HepG2 (cell line): Measurements from ENCODE around the gene TBCB. TPM values are rescaled to one million over a fixed set of nuclear protein-coding genes. Genes with fewer than 3 reads are reported as not detected.

ENCODE experiments used
- BCL6 ChIP-seq: IDR thresholded peaks from 2 replicates; pipeline ENCODE4 v1.6.1; 2016; ENCODE audit warnings: missing genetic modification reagents, missing compliant biosample characterization
- DR1 ChIP-seq: sonication (generic); formaldehyde crosslinking; IDR thresholded peaks from 2 replicates; pipeline ENCODE4 v1.8.0; 2021; ENCODE audit warnings: mild to moderate bottlenecking, missing genetic modification reagents, inconsistent platforms
- HNRNPUL1 ChIP-seq: fragments of 200-400 bp; formaldehyde crosslinking; IDR thresholded peaks from 2 replicates; pipeline ENCODE4 v1.6.1; 2017; ENCODE audit warnings: low read depth, mild to moderate bottlenecking, low read length, moderate library complexity
- HOXA5 ChIP-seq: sonication (generic); formaldehyde crosslinking; IDR thresholded peaks from 2 replicates; pipeline ENCODE4 v1.4.0; 2020; ENCODE audit warnings: missing genetic modification reagents
- KLF11 ChIP-seq: IDR thresholded peaks from 2 replicates; pipeline ENCODE4 v1.6.1; 2016; ENCODE audit warnings: missing compliant biosample characterization
- PAF1 ChIP-seq: IDR thresholded peaks from 2 replicates; pipeline ENCODE4 v1.6.1; 2016; ENCODE audit warnings: missing genetic modification reagents, missing compliant biosample characterization
- PHF5A ChIP-seq: IDR thresholded peaks from one replicate; pipeline ENCODE4 v1.6.1; 2018; ENCODE audit warnings: low read depth, missing genetic modification reagents; ENCODE audit not compliant: unreplicated experiment
- RARA ChIP-seq: IDR thresholded peaks from 2 replicates; pipeline ENCODE4 v1.6.1; 2016; ENCODE audit warnings: missing genetic modification reagents, missing compliant biosample characterization
- RFXANK ChIP-seq: IDR thresholded peaks from 2 replicates; pipeline ENCODE4 v1.6.1; 2016
- RXRB ChIP-seq: IDR thresholded peaks from 2 replicates; pipeline ENCODE4 v1.6.1; 2016; ENCODE audit warnings: borderline replicate concordance, missing genetic modification reagents, missing compliant biosample characterization
- SALL1 ChIP-seq: sonication (generic); formaldehyde crosslinking; IDR thresholded peaks from 2 replicates; pipeline ENCODE4 v1.8.0; 2022; ENCODE audit warnings: mild to moderate bottlenecking, missing genetic modification reagents
- SP140L ChIP-seq: sonication (generic); formaldehyde crosslinking; IDR thresholded peaks from 2 replicates; pipeline ENCODE4 v1.4.0; 2020; ENCODE audit warnings: missing genetic modification reagents, borderline replicate concordance
- YEATS4 ChIP-seq: sonication (generic); formaldehyde crosslinking; IDR thresholded peaks from 2 replicates; pipeline ENCODE4 v1.4.0; 2020; ENCODE audit warnings: missing genetic modification reagents, borderline replicate concordance
- ZNF296 ChIP-seq: sonication (generic); formaldehyde crosslinking; conservative IDR thresholded peaks from 2 replicates; pipeline ENCODE4 v1.5.0; 2020; ENCODE audit warnings: mild to moderate bottlenecking, missing genetic modification reagents
- ZNF326 ChIP-seq: sonication (generic); formaldehyde crosslinking; IDR thresholded peaks from 2 replicates; pipeline ENCODE4 v1.4.0; 2020; ENCODE audit warnings: missing genetic modification reagents, borderline replicate concordance
- ZNF343 ChIP-seq: sonication (generic); formaldehyde crosslinking; IDR thresholded peaks from 2 replicates; pipeline ENCODE4 v1.4.0; 2020; ENCODE audit warnings: mild to moderate bottlenecking, missing genetic modification reagents
- ZNF350 ChIP-seq: sonication (generic); formaldehyde crosslinking; IDR thresholded peaks from 2 replicates; pipeline ENCODE4 v1.4.0; 2020; ENCODE audit warnings: mild to moderate bottlenecking, low read depth, missing genetic modification reagents, borderline replicate concordance
- ZNF44 ChIP-seq: sonication (generic); formaldehyde crosslinking; IDR thresholded peaks from 2 replicates; pipeline ENCODE4 v1.5.1; 2020; ENCODE audit warnings: mild to moderate bottlenecking, missing genetic modification reagents
- ZNF501 ChIP-seq: sonication (generic); formaldehyde crosslinking; IDR thresholded peaks from 2 replicates; pipeline ENCODE4 v1.5.1; 2020; ENCODE audit warnings: mild to moderate bottlenecking, moderate library complexity, missing genetic modification reagents
- ZNF558 ChIP-seq: sonication (generic); formaldehyde crosslinking; IDR thresholded peaks from 2 replicates; pipeline ENCODE4 v1.9.0; 2022; ENCODE audit warnings: mild to moderate bottlenecking, missing genetic modification reagents, borderline replicate concordance
- ZNF773 ChIP-seq: sonication (generic); formaldehyde crosslinking; IDR thresholded peaks from 2 replicates; pipeline ENCODE4 v1.4.0; 2020; ENCODE audit warnings: missing genetic modification reagents, borderline replicate concordance
- polyA plus RNA-seq, 8 experiments: library from polyadenylated mRNA; depleted of rRNA in 3 of 8; stranded (reverse) in 7 of 8; unstranded in 1 of 8; fragments of >200 nt; fragmentation: Illumina TruSeq in 4 of 8; extraction: Trizol in 4 of 8; gene quantifications; 2 replicates each; pipeline versions ENCODE4 v1.2.1 to v1.2.3, GENCODE V29; 2011 to 2016; ENCODE audit warnings: low read depth in 4 of 8, missing spikeins in 1 of 8, mixed read lengths in 1 of 8; ENCODE audit not compliant: insufficient read depth in 1 of 8
- total RNA-seq, 5 experiments: library from RNA; depleted of rRNA; stranded (reverse); fragments of >200 nt; fragmentation: Illumina TruSeq; extraction: Trizol; gene quantifications; 2 replicates each; pipeline ENCODE4 v1.2.3, GENCODE V29; 2016; ENCODE audit warnings: low read depth in 1 of 5
- TF ChIP-seq, protein P1 (sequence below): sonication (generic); formaldehyde crosslinking; IDR thresholded peaks from 2 replicates; pipeline ENCODE4 v1.5.0; 2020; ENCODE audit warnings: missing genetic modification reagents
- TF ChIP-seq, protein P2 (sequence below): sonication (generic); formaldehyde crosslinking; IDR thresholded peaks from 2 replicates; pipeline ENCODE4 v1.5.0; 2020; ENCODE audit warnings: missing genetic modification reagents
- TF ChIP-seq, protein P3 (sequence below): sonication (generic); formaldehyde crosslinking; IDR thresholded peaks from 2 replicates; pipeline ENCODE4 v1.4.0; 2020; ENCODE audit warnings: missing genetic modification reagents

TBCB gene
- total and polyA plus RNA-seq, 2 of the 13 experiments (the other 11 are each of a cell fraction or from before 2014, with no cell fraction given): 271 to 276 TPM

DNA sequence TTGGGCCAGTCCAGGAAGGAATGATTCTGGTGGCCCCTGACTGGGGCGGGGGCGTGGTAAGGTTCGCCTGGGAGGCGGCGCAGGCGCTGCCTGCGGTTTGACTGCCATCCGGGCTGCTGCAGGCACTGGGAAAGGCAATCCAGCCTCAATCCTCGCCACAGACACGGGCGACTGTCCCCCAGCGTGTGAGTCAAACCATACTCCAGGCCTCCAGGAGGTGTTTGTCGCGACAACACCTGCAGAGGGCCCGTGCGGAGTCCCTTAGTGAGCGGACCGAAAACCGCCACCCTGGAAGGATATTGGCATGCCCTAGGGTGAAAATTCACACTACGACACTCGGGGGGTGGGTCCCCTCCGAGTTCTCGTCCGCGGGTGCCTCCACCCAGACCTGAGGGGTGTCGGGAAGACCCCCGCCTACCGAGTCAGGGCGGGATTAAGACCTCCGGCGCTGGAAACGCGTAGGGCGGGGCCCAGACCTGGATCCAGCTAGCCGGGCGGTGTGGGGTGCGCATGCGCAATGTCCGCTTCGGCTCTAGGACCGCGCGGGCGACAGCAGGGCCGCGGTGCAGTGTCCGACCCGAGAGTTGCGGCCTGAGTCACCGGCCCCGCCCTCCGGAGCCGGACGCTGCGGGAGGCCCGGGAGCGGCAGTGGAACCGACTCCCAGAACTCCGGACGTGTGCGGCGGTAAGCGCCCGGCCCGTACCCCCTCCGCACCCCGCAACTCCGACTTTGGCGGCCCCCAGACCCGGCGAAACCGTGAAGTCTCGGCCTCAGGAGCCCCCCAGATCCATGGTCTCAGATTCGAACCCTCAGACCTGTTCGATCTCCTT, 24.4 kb downstream of the TBCB start, which contains the start of gene CAPNS1 (continued):
- TF ChIP-seq HNRNPUL1: 0 out of 2 replicates have a peak, but pooled peaks have one; percentile 48
- TF ChIP-seq HOXA5 (CRISPR knock-in tag): 0 out of 2 replicates have a peak, but pooled peaks have one; percentile 47
- TF ChIP-seq ZNF296 (CRISPR knock-in tag): no peak
- TF ChIP-seq SP140L (CRISPR knock-in tag): no peak
- TF ChIP-seq ZNF773 (CRISPR knock-in tag): peak; percentile 55; the same call in 1 of the 2 replicates
- peak; percentile 79; the same call in 1 of the 2 replicates for TF ChIP-seq ZNF44 (CRISPR knock-in tag)
- TF ChIP-seq, protein P1, sequence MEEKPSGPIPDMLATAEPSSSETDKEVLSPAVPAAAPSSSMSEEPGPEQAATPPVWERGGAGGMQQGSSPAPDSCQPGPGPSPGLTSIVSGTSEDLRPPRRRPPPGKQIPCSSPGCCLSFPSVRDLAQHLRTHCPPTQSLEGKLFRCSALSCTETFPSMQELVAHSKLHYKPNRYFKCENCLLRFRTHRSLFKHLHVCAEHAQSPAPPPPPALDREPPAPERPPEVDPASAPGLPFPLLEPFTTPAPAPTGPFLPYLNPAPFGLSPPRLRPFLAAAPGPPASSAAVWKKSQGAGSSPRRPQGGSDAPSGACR: peak; percentile 90
- TF ChIP-seq RXRB (CRISPR knock-in tag): peak; percentile 49
- TF ChIP-seq, protein P2, sequence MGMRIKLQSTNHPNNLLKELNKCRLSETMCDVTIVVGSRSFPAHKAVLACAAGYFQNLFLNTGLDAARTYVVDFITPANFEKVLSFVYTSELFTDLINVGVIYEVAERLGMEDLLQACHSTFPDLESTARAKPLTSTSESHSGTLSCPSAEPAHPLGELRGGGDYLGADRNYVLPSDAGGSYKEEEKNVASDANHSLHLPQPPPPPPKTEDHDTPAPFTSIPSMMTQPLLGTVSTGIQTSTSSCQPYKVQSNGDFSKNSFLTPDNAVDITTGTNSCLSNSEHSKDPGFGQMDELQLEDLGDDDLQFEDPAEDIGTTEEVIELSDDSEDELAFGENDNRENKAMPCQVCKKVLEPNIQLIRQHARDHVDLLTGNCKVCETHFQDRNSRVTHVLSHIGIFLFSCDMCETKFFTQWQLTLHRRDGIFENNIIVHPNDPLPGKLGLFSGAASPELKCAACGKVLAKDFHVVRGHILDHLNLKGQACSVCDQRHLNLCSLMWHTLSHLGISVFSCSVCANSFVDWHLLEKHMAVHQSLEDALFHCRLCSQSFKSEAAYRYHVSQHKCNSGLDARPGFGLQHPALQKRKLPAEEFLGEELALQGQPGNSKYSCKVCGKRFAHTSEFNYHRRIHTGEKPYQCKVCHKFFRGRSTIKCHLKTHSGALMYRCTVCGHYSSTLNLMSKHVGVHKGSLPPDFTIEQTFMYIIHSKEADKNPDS (CRISPR knock-in tag): 0 out of 2 replicates have a peak, but pooled peaks have one; percentile 66
- TF ChIP-seq DR1 (CRISPR knock-in tag): peak; percentile 47
- TF ChIP-seq ZNF350 (CRISPR knock-in tag): peak; percentile 97
- TF ChIP-seq KLF11 (CRISPR knock-in tag): peak; percentile 71; the same call in 1 of the 2 replicates
- peak; percentile 81 for TF ChIP-seq SALL1 (CRISPR knock-in tag)
- peak; percentile 83; the same call in 1 of the 2 replicates for TF ChIP-seq YEATS4 (CRISPR knock-in tag)
- TF ChIP-seq ZNF343 (CRISPR knock-in tag): 0 out of 2 replicates have a peak, but pooled peaks have one; percentile 64
- no peak for TF ChIP-seq PAF1 (CRISPR knock-in tag)
- TF ChIP-seq PHF5A (CRISPR knock-in tag): peak; percentile 71
- TF ChIP-seq RFXANK: 0 out of 2 replicates have a peak, but pooled peaks have one; percentile 35
- TF ChIP-seq, protein P3, sequence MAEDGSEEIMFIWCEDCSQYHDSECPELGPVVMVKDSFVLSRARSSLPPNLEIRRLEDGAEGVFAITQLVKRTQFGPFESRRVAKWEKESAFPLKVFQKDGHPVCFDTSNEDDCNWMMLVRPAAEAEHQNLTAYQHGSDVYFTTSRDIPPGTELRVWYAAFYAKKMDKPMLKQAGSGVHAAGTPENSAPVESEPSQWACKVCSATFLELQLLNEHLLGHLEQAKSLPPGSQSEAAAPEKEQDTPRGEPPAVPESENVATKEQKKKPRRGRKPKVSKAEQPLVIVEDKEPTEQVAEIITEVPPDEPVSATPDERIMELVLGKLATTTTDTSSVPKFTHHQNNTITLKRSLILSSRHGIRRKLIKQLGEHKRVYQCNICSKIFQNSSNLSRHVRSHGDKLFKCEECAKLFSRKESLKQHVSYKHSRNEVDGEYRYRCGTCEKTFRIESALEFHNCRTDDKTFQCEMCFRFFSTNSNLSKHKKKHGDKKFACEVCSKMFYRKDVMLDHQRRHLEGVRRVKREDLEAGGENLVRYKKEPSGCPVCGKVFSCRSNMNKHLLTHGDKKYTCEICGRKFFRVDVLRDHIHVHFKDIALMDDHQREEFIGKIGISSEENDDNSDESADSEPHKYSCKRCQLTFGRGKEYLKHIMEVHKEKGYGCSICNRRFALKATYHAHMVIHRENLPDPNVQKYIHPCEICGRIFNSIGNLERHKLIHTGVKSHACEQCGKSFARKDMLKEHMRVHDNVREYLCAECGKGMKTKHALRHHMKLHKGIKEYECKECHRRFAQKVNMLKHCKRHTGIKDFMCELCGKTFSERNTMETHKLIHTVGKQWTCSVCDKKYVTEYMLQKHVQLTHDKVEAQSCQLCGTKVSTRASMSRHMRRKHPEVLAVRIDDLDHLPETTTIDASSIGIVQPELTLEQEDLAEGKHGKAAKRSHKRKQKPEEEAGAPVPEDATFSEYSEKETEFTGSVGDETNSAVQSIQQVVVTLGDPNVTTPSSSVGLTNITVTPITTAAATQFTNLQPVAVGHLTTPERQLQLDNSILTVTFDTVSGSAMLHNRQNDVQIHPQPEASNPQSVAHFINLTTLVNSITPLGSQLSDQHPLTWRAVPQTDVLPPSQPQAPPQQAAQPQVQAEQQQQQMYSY: no peak
- peak; percentile 50 for TF ChIP-seq RARA (CRISPR knock-in tag)
- peak; percentile 43; the same call in 1 of the 2 replicates for TF ChIP-seq ZNF501 (CRISPR knock-in tag)
- no peak for TF ChIP-seq ZNF558 (CRISPR knock-in tag)
- peak; percentile 42; the same call in 1 of the 2 replicates for TF ChIP-seq BCL6
- TF ChIP-seq ZNF326 (CRISPR knock-in tag): peak; percentile 44; the same call in 1 of the 2 replicates
